Measurements from ENCODE around the gene LRRTM1.

DNA sequence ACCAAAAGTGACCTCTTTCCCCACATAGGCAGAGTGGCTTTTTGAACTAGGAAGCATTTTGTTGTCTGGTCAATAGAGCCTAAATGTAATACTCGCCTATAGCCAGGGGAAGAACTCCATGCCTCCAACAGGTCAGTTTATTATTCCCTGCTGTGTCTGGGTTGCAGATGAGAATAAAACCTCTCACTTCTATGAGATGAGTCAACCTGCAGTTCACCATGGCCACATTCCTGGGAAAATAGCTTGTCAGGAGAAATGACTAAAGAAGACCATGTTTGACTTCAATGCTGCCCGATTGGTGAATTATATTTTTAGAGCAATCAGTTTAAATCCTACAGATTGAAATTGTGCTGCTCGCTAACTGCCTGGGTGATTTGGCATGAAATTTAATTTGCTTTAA, 46.7 kb upstream of the LRRTM1 start:
- TF ChIP-seq CTCF (IDR thresholded peaks at IDR 0.05) (no peak), POLR2A (IDR thresholded peaks at IDR 0.05) (no peak)
